Measurements from ENCODE around the gene EHBP1.
"Not testable (repeated sequence)": the region's sequence is repeated elsewhere in the genome, so short reads cannot be mapped to it uniquely, and the experiment has no call there.

Gene EHBP1

GRCh38 chr2:62705859-62706720, 577 bp downstream of the EHBP1 start:
- DNase-seq (ENCODE audit: low read depth) = no peak

DNA sequence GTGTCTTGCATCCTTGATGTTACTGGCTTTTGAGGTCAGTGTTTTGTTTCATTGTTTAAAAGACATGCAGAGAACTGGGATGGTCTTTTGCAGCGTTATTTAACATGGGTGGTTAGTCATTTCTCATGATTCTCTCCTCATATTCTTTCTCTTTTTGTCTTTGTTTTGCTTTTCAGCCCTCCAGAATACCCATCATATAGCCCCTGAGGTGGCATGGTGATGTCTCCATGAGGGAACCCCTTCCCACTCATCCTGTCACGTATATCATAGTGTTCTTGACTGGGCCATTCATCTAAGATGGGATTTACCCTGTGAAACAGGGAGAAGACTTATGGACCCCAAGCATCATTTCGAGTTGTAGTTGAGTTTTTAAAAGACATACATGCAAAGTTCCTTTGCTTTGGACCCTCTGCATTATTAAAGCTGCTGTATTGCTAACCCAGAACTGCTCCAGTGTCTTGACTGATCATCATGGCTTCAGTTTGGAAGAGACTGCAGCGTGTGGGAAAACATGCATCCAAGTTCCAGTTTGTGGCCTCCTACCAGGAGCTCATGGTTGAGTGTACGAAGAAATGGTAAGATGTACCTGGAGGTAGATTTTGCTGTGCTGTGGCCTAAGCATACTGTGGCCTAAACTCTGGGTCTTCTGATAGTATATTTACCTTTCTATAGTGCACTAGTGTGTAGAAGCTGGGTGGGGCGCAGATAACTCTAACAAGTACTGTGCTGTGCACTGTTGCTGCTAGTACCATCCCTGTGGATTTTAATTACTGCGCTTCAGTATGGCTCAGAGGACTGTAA, 1.4 kb downstream of the EHBP1 start:
- no peak for DNase-seq (ENCODE audit: low read depth)

- no peak for DNase-seq (ENCODE audit: low read depth)
Observed at GRCh38 chr2:62708751-62709150, 3.2 kb downstream of the EHBP1 start.

DNA sequence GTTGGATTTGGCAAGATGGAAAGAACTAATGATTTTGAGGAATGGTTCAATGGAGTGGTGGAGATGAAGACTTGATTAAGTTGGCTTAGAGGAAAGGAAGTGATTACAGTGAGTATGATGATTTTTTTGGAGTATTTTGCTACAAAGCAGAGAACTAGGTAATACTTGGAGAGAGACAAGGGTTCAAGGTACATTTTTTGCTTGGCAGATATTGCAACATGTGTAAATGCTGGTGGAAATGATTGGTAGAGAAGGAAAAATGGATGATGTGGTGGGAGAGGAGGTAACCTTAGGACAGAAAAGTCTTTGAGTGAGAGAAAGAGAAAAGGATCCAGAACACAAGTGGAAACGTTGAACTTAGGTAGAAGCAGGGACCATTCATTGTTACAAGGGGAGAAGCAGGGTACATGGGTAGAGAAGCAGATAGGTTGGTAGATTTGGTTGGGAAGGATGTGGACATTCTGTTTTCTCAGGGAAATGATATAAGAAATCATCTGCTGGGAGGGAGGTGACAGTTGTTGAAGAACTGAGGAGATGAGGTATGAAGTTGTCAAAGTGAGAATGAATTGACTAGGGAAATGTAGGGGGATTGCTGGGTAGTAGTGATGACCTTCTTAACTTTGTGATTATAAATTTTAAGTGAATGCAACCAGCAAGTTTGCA, 6.5 kb downstream of the EHBP1 start:
- no peak for DNase-seq (ENCODE audit: low read depth)

DNA sequence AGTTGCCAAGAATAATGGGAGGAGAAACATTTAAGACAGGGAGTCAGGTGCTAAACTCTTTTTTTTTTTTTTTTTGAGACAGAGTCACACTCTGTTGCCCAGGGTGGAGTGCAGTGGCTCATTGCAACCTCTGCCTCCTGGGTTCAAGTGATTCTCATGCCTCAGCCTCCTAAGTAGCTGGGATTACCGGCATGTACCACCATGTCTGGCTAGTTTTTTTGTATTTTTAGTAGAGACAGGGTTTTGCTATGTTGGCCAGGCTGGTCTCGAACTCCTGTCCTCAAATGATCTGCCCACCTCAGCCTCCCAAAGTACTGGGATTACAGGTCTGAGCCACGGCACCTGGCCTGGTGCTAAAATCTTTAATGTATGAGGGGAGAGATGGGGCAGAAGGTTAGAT, 7.7 kb downstream of the EHBP1 start:
- DNase-seq (ENCODE audit: low read depth) = not testable (repeated sequence)

DNA sequence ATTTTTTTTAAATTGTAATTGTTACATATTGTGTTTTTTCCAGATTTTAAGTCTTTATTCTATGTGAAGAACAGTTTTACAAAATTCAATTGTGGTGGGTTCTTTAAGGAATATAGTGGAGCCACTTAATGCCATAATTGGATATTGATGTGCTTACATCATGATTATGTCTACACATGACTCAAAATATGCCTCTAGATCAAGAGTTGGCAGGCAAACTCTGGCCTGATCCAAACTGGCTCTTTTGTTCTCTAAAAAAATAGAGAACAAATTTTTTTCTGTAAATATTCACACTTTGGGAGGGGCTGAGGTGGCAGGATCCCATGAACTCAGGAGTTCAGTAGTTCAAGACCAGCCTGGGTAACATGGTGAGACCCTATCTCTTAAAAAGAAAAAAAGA, 8.3 kb downstream of the EHBP1 start:
- no peak for DNase-seq (ENCODE audit: low read depth)

DNA sequence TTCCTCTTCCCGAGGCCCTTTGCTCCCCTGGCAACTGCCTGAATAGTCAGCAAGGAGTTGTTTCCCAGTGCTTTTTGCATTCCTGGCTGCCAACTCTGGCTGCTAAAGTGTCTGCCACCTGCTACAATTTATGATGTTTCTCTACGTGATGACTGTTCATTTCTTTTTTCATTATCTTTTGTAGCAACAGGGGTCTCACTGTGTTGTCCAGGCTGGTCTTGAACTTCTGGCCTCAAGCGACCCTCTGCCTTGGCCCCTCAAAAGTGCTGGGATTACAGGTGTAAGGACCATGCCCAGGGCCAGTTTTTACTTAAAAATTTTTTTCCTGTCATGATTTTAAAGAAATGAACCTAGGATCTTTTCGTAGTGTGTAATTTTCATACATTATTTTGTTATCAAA, 11.3 kb downstream of the EHBP1 start:
- DNase-seq (ENCODE audit: low read depth) = no peak

GRCh38 chr2:62717503-62718081, 12.1 kb downstream of the EHBP1 start:
- no peak for DNase-seq (ENCODE audit: low read depth)

GRCh38 chr2:62718225-62718822, 12.8 kb downstream of the EHBP1 start:
- DNase-seq (ENCODE audit: low read depth) = no peak

DNA sequence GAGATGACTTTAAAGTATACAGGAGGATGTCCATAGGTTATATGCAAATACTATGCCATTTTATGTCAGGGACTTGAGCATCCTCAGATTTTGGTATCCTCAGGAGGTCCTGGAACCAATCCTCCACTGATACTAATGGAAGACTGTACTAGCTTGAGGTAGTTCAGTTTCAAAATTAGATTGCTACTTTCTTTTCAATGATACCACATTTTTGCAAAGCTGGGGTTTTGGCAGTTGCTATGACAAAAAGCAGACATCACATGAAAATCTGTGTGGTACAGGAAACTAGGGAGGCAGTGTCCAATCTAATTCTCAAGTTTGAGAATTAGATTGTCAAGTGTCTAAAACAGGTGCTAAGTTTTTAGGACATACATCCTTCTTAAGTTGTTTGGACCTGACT, 14.2 kb downstream of the EHBP1 start:
- DNase-seq (ENCODE audit: low read depth) = no peak

DNA sequence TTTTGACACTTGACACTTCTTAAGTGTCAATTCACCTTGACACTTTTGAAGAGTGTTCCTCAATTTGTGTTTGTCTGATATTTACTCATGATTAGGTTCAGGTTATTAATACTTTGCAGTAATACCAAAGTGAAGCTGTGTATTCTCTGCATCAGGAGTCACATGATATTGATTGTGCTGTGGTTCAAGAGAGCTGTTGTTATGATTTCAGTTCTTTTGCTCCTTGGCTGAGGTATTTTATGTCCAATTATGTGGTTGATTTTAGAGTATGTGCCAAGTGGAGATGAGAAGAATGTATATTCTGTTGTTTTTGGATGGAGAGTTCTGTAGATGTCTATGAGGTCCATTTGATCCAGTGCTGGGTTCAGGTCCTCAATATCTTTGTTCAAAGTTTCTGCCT, 17.2 kb downstream of the EHBP1 start:
- no peak for DNase-seq (ENCODE audit: low read depth)

DNA sequence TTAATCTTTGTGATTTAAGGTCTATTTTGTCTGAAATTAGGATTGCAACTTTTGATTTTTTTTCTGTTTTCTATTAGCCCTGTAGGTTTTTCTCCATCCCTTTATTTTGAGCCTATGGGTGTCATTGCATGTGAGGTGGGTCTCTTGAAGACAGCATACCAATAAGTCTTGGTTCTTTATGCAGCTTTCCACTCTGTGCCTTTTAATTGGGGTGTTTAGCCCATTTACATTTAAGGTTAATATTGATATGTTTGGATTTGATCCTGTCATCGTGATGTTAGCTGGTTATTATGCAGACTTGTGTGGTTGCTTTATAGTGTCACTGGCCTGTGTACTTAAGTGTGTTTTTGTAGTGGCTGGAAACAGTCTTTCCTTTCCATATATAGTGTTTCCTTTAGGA, 17.7 kb downstream of the EHBP1 start:
- no peak for DNase-seq (ENCODE audit: low read depth)

DNA sequence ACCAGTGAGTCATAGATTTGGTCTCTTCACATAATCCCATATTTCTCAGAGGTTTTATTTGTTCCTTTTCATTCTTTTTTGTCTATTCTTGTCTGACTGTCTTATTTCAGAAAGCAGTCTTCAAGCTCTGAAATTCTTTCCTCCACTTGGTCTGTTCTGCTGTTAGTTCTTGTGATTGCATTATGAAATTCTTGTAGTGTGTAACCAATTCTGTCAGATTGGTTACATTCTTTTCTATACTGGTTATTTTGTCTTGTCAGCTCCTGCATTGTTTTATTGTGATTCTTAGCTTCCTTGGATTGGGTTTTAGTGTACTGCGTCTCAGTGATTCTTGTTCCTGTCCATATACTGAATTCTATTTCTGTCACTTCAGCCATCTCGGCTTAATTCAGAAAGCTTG, 18.6 kb downstream of the EHBP1 start:
- DNase-seq (ENCODE audit: low read depth) = no peak

GRCh38 chr2:62724886-62725711, 19.6 kb downstream of the EHBP1 start:
- DNase-seq (ENCODE audit: low read depth) = no peak

- DNase-seq (ENCODE audit: low read depth) = no peak
Observed at GRCh38 chr2:62725712-62726055, 20.2 kb downstream of the EHBP1 start.

- DNase-seq (ENCODE audit: low read depth) = no peak
Observed at GRCh38 chr2:62727259-62727867, 21.9 kb downstream of the EHBP1 start.

DNA sequence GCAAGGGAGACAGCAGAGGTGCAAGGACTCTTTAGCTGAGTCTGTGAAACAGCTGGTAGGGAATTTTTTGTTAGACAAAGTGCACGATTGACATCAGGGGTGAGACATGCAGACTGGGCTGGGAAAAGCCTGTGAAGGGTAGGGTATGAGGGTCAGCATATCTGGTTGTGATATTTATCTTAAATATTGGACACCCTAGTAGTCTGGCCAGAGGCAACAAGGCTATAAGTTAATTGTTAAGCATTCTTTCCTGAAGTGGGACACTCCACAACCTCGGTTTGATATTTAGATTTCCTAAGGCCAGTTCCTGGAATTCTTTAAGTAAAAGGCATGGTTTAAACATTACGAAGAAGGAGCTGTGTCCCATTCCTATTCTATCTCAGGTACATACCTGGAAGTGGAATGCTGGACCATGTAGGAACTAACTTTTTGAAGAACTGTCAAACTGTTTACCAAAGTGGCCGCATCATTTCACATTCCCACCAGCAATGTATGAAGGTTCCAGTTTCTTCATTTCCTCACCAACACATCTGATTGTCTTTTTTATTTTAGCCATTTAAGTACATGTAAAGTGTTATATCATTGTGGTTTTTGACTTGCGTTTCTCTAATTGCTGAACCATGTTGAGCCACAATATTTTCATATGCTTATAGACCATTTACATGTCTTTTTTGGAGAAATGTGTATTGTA, 22.5 kb downstream of the EHBP1 start:
- DNase-seq (ENCODE audit: low read depth) = no peak

DNA sequence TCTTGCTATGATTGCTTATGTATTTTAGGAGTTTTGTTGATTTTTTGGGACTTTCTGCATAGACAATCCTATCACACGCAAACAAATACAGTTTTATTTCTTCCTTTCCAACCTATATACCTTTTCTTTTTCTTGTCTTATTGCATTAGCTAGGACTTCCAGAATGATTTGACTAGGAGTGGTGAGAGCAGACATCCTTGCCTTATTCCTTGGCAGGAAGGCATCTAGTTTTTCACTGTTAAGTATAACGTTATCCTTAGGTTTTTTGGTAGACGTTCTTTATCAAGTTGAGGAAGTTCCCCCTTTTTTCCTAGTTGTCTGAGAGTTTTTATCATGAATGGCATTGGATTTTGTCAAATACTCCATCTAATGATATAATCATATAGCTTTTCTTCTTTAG, 25.8 kb downstream of the EHBP1 start:
- no peak for DNase-seq (ENCODE audit: low read depth)

DNA sequence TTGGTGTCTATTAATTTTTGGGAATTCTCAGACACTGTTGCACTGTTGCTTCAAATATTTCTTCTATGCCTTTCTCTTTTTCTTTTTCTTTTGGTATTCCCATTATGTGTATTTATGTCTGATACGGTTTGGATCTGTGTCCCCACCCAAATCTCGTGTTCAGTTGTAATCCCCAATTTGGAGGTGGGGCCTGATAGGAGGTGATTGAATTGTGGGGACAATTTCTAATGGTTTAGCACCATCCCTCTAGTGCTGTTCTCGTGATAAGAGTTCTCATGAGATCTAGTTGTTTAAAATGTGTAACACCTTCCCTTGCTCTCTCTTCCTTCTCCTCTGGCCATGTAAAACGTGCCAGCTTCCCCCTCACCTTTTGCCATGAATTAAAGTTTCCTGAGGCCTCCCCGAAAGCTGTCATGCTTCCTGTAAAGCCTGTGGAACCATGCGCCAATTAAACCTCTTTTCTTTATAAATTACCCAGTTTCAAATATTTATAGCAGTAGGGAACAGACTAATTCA, 26.8 kb downstream of the EHBP1 start:
- DNase-seq (ENCODE audit: low read depth) = no peak

DNA sequence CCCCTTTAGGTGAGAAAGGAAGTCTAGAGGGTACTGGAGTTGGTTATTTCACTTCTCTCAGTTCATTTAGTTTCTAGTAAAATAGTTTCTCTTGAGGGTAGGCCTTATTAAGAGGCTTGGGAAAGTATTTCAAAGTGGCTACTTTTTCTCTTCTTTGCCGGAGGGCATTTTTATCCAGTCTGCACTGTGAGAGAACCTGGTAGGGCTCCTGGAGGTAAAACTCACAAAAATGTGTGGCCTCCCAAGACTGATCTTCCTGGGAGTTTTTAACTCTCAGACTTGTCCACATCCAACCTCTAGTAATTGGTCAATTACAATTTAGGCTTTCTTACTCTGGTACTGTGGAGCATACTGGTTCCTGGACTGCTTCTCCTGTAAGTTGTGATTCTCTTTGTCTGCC, 28.0 kb downstream of the EHBP1 start:
- DNase-seq (ENCODE audit: low read depth) = no peak

All from stromal cell of bone marrow (primary cell).